ENCODE measurements around the gene RNF2.

Gene RNF2

DNA sequence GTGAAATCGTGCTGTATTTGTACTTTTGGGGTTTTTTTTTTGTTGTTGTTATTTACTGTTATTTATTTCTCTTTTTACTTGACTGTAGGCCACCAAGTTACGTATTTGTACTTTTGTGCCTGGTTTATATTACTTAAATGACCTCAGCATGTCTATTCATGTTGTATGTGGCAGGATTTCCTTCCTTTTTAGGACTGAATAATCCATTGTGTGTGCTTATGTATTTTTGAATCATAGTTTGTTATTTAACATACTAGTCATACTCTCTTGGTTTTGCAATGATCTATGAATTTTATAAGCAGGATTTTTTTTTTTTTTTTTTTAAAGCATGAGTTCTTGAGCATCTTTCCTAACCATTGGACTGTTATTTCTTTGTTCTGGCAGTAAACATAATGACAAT lies 51.2 kb downstream of the RNF2 start:
- no peak for FAIRE-seq

DNA sequence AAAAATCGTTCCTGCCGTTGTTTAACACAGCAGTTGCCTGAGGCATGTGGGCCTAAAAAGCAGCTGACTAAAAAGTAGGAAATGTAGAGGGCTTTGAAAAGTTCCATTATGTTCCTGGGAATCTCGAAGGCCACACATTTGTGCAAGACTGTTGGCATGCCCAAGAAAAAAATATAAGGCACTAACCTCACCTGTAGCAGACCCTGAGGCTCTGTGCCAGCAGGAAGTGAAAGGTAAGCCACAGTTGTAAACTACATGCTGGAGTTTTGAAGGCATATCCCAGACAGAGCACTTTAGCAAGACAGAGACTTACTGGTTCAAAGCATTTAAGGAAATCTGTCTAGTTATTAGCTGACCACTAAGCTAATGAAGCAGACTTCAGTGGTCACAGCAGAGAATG lies 58.7 kb downstream of the RNF2 start:
- no peak for FAIRE-seq

DNA sequence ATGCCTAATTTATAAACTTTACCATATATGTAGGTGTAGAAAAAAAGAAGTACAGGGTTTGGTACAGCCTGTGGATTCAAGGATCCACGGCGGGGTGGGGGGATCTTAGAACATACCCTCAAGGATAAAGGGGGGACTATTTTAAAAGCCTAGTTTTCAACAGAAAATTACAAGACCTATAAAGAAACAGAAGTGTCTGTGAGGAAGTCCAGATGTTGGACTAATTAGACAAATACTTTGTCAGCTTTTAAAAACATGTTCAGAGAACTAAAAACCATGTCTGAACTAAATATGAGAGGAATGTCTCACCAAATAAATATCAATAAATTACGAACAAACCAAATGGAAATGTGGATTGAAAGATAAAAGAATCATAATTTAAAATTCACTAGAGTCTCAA lies 59.8 kb downstream of the RNF2 start:
- FAIRE-seq: no peak

DNA sequence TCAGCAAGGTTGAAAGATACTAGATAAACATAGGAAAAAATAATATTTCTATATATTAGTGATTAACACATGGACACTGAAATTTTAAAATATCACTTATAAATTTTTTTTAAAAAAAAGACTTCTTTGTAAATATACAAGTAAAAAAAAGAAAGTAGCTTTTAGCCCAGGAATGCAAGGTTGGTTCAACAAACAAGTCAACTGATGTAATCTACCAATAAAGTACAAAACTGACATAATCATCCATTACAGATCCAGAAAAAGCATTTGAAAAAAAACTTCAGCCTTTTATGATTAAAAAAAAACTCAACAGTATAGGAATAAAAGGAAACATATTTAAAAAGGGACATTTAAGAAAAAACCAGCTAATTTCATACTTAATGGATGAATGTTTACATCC lies 63.0 kb downstream of the RNF2 start:
- no peak for FAIRE-seq

DNA sequence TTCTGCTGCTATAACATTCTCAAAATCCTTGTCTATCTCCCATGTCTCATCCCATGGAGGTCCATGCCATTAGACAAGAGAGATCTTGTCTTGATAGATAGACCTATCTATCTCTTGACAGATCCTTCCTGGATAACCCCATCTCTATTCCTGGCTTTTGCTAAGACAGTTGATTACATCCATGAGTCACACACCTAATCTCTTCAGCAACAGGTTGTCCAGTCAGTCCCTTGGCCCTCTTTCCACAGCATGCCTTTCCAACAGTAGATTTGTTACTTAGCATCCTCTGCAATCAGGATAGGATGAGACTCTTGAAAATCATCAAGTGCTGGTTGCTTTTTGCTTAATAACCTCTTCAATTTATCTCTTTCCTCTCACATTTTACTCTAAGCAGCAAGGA lies 64.8 kb downstream of the RNF2 start:
- no peak for FAIRE-seq

DNA sequence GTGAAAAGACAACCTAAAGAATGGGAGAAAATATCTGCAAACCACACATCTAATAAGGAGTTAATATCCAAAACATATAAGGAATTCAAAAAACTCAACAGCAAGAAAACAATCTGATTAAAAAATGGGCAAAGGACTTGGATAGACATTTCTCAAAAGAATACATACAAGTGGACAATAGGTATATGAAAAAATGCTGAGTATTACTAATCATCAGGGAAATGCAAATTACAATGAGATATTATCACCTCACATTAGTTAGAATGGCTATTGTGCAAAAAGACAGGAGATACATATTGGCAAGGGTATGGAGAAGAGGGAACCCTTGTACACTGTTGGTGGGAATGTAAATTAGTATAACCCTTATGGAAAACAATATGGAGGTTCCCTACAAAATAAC lies 66.5 kb downstream of the RNF2 start:
- FAIRE-seq: no peak

DNA sequence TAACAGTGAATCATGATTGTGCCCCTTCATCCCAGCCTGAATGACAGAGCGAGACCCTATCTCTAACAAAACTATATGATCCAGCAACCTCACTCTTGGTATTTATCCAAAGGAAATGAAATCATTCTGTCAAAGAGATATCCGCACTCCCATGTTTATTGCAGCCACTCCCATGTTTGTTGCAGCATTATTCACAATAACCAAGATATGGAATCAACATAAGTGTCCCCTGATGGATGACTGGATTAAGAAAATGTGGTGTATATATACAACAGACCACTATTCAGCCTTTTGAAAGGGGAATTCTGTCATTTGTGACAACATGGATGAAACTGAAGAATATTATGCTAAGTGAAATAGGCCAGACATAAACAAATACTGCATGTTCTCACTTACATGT lies 67.0 kb downstream of the RNF2 start:
- no peak for FAIRE-seq

DNA sequence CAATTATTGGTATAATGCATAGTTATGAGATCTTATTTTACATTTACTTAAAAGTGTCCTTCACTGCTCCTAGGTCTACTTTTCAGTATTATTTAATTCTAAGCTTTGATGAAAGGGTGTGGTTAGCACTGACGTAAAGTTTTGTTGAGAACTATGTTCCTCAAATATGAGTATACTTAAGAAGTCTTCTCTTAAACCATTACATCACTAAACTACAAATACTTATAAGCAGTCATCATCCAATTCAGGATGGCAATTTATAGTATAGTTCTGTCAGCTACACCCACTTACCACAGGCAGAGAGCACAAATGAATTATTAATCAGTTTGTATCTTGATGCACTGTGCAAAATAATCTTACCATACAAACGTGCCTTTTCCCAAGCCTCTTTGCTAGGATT lies 84.3 kb downstream of the RNF2 start:
- no peak for FAIRE-seq

DNA sequence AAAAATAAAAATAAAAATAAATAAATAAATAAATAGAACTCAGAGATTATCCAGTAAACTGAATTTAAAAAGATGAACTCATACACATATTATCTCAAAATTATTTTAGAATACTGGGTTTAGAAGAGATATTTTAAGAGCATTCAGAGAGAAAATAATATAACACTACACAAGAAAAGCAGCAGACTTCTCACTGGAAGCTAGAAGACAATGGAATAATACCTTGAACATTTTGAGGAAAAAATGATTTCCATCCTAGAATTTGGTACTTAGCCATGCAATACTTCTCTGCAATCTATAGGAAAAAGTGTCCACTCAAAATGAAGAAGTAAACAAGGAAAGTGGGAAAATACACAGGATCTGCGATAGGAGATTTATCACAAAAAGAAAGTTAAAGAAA lies 87.2 kb downstream of the RNF2 start:
- FAIRE-seq: peak; percentile 62

DNA sequence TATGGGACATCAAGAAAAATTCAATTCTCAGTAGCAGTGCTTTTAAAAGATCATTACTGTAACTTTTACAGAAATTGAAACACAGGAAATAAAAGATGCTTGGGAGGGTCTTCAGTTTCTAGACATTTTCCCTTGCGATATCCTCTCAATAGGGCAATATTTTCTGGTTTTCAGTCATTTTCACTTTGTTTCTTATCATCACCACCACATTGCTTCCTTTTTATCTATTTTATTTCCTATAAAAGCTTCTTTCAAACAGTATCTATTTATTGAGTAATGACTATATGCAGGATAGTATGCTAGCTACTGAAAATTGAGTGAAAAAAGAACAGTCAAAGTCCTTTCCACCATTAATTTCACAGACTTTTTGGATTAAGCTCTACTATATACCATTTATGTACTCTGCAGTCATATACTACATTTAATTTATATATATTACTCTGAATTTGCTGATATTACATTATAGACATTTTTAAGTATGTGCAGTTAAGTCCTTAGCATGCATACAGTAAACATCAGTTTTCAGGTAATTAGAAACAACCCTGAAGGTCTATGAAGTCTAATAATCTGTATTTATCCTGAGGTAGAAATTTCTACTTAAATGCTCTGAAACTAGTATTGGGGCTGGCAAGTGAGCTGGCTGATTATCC lies 92.7 kb downstream of the RNF2 start:
- FAIRE-seq: no peak

DNA sequence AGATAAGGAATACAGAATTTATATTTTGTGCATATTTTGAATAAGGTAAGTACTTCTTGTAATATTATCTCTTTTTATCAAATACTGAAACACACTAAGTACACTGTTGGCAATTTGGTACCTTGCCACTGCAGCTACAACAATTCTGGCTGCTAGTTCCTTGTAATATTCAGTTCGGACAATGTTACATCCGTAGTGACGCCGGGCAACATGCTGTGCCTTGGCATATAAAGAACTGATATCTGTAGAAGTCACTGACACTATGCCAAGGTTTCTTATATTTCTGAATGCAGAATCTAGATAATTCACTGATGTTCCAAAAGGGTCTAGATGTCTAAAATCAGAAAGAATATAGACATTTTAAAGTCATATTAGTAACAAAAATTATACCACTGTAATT lies 93.9 kb downstream of the RNF2 start:
- FAIRE-seq: peak; percentile 43

DNA sequence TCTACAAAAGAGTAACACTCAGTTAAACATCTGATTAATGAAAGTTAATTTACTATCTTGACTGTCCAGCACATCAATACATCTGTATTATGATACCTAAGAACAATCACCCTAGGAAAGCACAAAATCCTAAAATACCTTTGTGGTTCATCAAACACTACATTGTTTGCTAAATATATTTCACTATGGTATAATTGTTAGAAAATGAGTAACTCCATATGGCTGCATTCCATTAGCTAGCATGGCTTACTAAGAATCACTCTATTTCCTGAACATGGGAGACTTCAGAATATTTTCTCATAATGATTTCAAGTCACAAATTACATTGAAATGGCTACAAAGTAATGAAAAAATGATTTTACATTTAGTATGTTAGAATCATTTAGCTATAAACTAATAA lies 98.9 kb downstream of the RNF2 start:
- FAIRE-seq: peak; percentile 37

DNA sequence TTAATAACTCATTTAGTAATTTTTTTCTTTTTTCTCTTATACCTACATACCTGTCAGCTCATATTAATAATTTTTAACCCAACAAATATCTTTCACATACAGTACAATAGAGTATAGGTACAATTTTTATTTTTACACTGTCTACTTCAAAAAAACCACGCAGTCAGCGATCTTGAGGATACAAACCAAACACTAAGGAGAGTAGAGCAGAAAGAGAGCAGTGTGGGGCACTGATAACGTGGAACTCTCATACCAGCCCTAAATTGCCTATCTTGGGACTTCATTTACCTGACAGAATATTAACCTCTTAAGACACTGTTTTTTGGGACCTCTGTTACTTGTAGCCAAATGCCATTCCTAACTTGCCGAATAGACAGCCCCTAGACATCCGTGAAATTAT lies 105.9 kb downstream of the RNF2 start:
- no peak for FAIRE-seq
